Activated CD8-positive, alpha-beta memory T cell treated with anti-CD3 and anti-CD28 coated beads, Interleukin-2, amount 10 ng/mL, durations not matched to agents 7 days and 5 days (primary cell): ENCODE data around the gene ADGRV1. TPM values are rescaled to one million over a fixed set of nuclear protein-coding genes. Genes with fewer than 3 reads are reported as not detected.

Experiments
- ATAC-seq: fragments of 150-1000 bp; cut with Tn5 transposase; one replicate; pipeline ENCODE4 v1.10.0; 2021; ENCODE audit warnings: moderate library complexity
- CTCF ChIA-PET: fragments of 350-600 bp; sonication (Branson Sonifier 250); formaldehyde crosslinking; loops from one replicate; lab custom pipeline; 2021; ENCODE audit warnings: antibody characterized with exemption; lab: Charles Lee
- DNase-seq: peaks from one replicate; pipeline ENCODE4 v3.0.0-alpha.2; 2020
- H3K27ac Mint-ChIP-seq: one replicate; pipeline ENCODE4 v1.8.0; 2021; ENCODE audit warnings: mild to moderate bottlenecking, mixed read lengths
- H3K27me3 Mint-ChIP-seq: one replicate; pipeline ENCODE4 v1.8.0; 2021; ENCODE audit warnings: mixed read lengths
- H3K36me3 Mint-ChIP-seq: one replicate; pipeline ENCODE4 v1.8.0; 2021; ENCODE audit warnings: mild to moderate bottlenecking, mixed read lengths
- H3K4me1 Mint-ChIP-seq: one replicate; pipeline ENCODE4 v1.8.0; 2021; ENCODE audit warnings: mixed read lengths
- H3K4me3 Mint-ChIP-seq: one replicate; pipeline ENCODE4 v1.8.0; 2021; ENCODE audit warnings: mild to moderate bottlenecking, moderate library complexity, mixed read lengths
- H3K9me3 Mint-ChIP-seq: one replicate; pipeline ENCODE4 v1.8.0; 2022; ENCODE audit warnings: low read depth, mixed read lengths
- total RNA-seq, 2 experiments: library from RNA; stranded (reverse); gene quantifications; one replicate each; pipeline ENCODE4 v1.2.3, GENCODE V29; 2021

Gene ADGRV1
- total RNA-seq, 2 experiments from 2014 or later: 0.18 TPM; not detected in 1

DNA sequence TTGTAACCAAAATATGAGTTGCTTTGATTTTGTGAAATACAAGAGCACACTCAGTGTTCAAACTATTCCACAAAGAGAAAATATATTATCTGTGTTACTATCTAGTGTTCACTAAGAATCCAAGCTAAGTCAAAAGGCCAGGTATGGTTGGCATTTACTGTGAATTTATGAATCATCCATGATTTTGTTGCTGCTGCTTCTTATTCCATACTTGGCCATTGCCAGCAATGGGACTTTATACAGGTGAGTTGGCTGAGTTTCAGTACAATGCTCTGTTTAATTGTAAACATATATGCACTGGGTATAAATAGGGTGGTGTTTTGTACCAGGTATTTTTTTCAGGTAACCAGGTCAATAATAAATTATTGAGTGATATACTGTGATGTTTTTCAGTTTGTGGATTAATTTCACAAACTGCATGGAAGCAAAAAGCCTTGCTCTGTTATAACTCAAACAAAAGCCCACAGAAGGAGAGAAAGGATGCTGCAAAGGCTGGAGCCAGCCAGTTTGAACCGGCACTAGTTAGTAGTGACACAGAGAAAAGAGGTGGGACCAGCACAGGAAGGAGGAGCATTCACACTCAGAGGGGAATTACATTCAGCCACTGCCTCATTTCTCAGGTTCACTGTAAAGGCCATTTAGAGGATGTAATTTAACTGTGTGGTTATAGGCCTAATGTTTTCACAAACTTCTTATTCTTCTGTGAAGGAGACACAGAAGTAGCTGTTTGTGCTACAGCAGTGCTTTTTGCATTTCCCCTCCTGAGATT is 381.8 kb downstream of the ADGRV1 start:
- no peaks in the 10 kb centered on the region for H3K9me3 Mint-ChIP-seq
- H3K4me3 Mint-ChIP-seq: no peak overlapping the region
- H3K27ac Mint-ChIP-seq: no peak overlapping the region
- ATAC-seq (peak; percentile 97), DNase-seq (peak; percentile 72)
- H3K27me3 Mint-ChIP-seq: no peaks in the 10 kb centered on the region
- CTCF ChIA-PET: interaction anchor here (4.0 kb wide), 1 partner anchor 9 kb away, joined by 17 read pairs; no protein-coding TSS in a partner anchor
- H3K4me1 Mint-ChIP-seq: peaks cover 12% of the 10 kb centered on the region
- H3K36me3 Mint-ChIP-seq: no peaks in the 10 kb centered on the region

DNA sequence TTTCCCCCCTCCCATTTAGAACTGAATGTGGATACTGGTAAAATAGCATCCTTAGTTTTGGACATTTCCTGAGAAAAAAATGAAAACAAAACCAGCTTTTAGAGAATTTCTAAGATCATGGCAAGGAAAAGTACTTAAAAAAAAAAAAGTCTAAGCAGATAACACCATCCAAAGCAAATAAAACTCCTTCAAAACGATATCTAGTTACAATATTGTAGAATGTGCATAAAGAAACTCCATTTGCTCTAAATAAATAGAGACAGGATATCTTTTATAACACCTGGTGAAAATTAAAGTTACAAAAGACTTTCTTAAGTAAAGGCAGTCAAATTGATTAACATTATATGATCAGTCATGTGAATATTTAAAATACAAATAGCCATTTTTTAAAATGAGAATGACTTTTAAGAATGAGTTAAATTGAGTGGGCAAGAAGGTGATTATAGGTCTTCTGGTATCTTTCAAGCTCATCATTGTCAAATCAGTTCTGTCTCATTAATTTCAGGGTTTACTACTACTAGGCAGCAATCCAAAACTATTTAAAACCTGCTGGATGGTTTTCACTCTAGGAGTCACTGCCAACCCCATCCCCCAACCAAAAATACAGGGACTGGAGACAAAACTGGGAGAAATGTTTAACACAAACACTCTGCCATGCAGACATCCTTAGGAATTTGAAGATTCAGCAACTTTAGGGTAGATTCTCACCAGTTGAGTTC is 382.6 kb downstream of the ADGRV1 start:
- DNase-seq (no peak), ATAC-seq (no peak)
- Mint-ChIP-seq H3K4me1 (peaks cover 12% of the 10 kb centered on the region), H3K4me3 (no peak overlapping the region), H3K27ac (no peak overlapping the region), H3K36me3 (no peaks in the 10 kb centered on the region), H3K9me3 (no peaks in the 10 kb centered on the region), H3K27me3 (no peaks in the 10 kb centered on the region)
- CTCF ChIA-PET: interaction anchor here (4.0 kb wide), 1 partner anchor 9 kb away, joined by 17 read pairs; no protein-coding TSS in a partner anchor

DNA sequence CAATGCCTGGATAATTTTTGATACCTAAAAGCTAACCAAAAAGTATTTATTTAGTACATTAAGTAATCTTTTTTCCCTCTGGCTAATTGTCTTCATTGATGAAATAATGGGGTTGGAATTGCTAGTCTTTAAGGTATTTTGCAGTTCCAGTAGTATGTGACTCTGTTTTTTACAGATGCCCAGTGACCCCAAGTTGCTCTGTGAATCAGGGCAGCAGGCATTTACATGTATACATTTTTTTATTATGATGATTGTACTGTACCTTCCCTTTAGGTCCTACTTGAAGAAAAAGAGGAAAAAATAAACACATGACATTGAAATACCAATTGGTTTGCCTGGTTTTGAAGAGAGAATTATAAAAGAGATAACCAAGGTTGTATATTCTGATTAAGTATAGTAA is 385.5 kb downstream of the ADGRV1 start:
- Mint-ChIP-seq H3K27ac (no peak overlapping the region), H3K36me3 (no peaks in the 10 kb centered on the region), H3K27me3 (peaks cover 6% of the 10 kb centered on the region), H3K4me3 (no peak overlapping the region), H3K9me3 (no peaks in the 10 kb centered on the region), H3K4me1 (peaks cover 12% of the 10 kb centered on the region)
- ATAC-seq (no peak), DNase-seq (no peak)
- CTCF ChIA-PET: interaction anchor here (4.0 kb wide), 1 partner anchor 12 kb away, joined by 17 read pairs; no protein-coding TSS in a partner anchor

DNA sequence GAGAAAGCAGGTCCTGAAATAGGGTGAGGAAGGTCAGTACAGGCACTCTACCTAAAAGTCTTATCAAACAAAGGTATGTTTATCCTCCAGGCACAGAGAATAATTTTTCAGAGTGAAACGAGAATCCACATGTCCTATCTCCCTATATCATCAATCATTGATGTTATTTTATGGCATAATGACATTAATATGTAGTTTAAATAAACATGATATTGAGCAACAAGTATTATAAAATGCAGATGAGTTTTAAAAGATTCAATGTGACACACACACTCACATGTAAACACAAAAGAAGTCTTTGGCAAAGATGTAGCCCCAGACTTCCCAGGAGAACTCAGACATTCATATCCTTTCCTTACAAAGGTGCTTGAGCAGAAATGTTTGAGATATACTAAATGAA is 389.1 kb downstream of the ADGRV1 start:
- Mint-ChIP-seq H3K4me1 (no peaks in the 10 kb centered on the region), H3K36me3 (no peaks in the 10 kb centered on the region), H3K27ac (no peak overlapping the region), H3K9me3 (no peaks in the 10 kb centered on the region), H3K4me3 (no peak overlapping the region), H3K27me3 (peaks cover 18% of the 10 kb centered on the region)
- ATAC-seq: no peak
- CTCF ChIA-PET: no interaction called here
- no peak for DNase-seq

DNA sequence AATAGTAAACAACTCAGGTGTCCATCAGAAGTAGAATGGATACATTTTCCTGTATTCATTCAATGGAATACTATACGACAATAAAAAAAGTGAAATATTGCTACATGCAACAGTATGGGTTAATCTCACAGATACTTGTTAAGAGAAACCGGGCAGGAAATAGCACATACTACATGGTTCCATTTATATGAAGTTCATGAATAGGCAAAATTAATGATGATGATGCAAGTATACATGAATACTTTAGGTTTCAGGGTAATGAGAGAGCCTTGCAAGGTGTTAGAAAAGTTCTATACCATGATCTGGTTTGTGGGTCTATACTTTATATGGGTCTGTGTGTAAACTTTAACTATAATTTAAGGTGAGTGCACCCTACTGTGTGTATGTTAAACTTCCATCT is 390.4 kb downstream of the ADGRV1 start:
- no peaks in the 10 kb centered on the region for H3K9me3 Mint-ChIP-seq
- H3K27me3 Mint-ChIP-seq: peaks cover 22% of the 10 kb centered on the region
- H3K4me3 Mint-ChIP-seq: no peak overlapping the region
- ATAC-seq (no peak), DNase-seq (no peak)
- H3K4me1 Mint-ChIP-seq: no peaks in the 10 kb centered on the region
- H3K36me3 Mint-ChIP-seq: no peaks in the 10 kb centered on the region
- CTCF ChIA-PET: interaction anchor here (1.0 kb wide), 1 partner anchor 17 kb away, joined by 3 read pairs; no protein-coding TSS in a partner anchor
- H3K27ac Mint-ChIP-seq: no peak overlapping the region

DNA sequence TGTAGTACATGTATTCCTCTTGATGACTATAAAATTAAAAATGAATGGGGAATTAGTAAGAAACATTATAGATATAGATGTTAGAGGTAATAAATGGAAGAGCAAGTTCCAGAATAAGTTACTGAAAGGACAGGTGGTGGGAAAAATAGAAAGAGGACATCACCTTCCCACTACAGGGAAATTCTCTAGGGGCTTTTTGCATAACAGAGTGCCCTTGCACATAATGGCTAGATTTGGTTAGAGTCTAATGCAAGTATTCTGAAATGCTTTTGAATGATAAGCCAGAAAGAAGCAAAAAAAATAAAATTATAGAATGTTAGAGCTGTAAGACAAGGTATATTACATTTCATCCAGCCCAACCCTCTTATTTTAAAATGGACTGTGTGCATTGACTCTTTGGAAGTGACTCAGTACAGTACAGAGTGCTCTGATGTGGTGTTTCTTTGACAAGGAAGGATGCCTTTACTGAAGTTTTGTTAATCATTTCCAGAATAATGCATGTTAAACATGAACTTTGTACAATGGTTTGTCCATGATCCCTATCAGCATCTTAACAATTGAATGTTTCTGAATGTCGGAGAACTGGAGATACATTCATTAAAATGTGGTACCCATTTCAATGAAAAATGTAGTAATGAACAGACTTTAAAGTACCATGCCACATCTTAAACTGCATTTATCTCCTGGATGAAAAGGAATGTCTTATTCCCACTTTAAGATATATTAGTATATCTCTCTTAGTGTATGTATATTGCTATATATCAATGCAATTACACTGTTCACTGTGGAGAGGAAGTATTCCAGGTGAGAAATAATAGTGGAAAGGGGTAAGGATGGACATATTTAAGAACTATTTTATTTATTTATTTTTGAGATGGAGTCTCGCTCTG is 391.1 kb downstream of the ADGRV1 start:
- no peaks in the 10 kb centered on the region for H3K36me3 Mint-ChIP-seq
- H3K4me3 Mint-ChIP-seq: no peak overlapping the region
- no peaks in the 10 kb centered on the region for H3K4me1 Mint-ChIP-seq
- no peak overlapping the region for H3K27ac Mint-ChIP-seq
- H3K27me3 Mint-ChIP-seq: peaks cover 22% of the 10 kb centered on the region
- H3K9me3 Mint-ChIP-seq: no peaks in the 10 kb centered on the region
- CTCF ChIA-PET: no interaction called here
- ATAC-seq: no peak
- DNase-seq: no peak

DNA sequence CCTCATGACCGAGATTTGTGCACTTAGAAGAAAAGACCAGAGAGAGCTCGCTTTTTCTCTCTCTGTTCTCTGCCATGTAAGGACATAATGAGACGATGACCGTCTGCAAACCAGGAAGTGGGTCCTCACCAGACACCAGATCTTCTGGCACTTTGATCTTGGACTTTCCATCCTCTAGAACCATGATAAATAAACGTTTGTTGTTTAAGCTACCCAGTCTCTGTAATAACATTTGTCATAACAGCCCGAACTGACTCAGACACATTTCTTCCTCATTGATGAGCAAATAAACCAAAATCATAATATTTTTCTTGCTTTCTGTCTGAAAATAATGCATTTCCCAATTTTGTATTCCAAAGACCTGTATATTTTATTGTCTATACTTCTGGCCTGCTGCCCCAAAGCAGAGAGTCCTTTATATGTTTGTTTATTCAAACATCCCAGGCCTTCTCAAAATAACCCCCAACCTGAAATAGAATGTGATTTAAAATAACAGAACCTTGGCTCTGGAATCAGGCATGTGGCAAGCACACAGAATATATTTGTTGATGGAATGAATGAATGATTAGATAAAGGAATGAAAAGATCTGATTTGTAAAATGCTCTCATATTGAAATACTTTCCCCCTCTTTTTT is 396.5 kb downstream of the ADGRV1 start:
- Mint-ChIP-seq H3K27me3 (peaks cover 18% of the 10 kb centered on the region), H3K4me3 (no peak overlapping the region), H3K36me3 (no peaks in the 10 kb centered on the region), H3K9me3 (no peaks in the 10 kb centered on the region), H3K4me1 (peaks cover 3% of the 10 kb centered on the region), H3K27ac (no peak overlapping the region)
- DNase-seq (no peak), ATAC-seq (no peak)
- CTCF ChIA-PET: no interaction called here

DNA sequence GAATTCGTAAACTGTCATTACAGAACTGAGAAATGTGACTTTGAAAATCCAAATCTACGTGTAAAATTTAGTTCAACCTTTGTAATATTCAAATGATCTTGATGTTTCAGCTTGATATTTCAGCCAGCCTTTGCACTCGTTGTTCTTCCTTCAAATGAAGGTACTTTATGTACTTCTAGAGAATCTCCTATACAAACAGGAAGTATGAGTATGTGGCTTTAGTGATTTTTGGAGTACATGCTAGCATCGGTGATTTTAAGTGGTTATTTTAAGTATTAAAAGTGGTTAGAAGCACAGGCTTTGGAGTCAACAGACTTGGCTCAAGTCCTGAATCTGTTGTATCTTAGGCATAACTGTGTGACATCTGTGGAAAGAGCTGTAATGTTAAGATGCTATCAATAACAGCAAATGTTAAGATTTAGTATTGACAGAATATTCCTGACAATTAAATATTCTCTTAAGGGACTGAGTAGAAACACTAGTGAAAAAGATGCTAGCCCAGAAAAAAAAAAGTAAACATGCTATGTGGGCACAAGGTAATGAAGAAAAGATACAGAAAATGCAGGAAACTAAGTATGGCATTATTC is 398.0 kb downstream of the ADGRV1 start:
- Mint-ChIP-seq H3K4me3 (no peak overlapping the region), H3K27ac (no peak overlapping the region), H3K27me3 (peaks cover 14% of the 10 kb centered on the region), H3K9me3 (no peaks in the 10 kb centered on the region), H3K4me1 (peaks cover 3% of the 10 kb centered on the region), H3K36me3 (no peaks in the 10 kb centered on the region)
- no peak for ATAC-seq
- DNase-seq: no peak
- CTCF ChIA-PET: no interaction called here

DNA sequence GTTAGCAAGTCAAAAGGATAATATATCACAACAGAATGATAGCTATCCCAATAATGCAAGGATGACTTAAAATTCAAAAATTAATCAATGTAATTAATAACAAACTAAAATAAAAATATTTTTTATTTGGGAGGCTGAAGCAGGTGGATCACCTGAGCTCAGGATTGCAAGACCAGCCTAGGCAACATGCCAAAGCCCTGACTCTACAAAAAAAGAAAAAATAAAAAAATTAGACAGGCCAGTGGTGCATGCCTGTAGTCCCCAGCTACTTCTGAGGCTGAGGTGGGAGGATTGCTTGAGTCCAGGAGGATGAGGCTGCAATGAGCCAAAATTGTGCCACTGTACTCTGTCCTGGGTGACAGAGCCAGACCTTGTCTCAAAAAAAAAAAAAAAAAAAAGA is 399.3 kb downstream of the ADGRV1 start:
- Mint-ChIP-seq H3K4me1 (peaks cover 3% of the 10 kb centered on the region), H3K36me3 (no peaks in the 10 kb centered on the region), H3K27ac (no peak overlapping the region), H3K9me3 (no peaks in the 10 kb centered on the region), H3K27me3 (peaks cover 10% of the 10 kb centered on the region), H3K4me3 (no peak overlapping the region)
- ATAC-seq (no peak), DNase-seq (no peak)
- CTCF ChIA-PET: no interaction called here

DNA sequence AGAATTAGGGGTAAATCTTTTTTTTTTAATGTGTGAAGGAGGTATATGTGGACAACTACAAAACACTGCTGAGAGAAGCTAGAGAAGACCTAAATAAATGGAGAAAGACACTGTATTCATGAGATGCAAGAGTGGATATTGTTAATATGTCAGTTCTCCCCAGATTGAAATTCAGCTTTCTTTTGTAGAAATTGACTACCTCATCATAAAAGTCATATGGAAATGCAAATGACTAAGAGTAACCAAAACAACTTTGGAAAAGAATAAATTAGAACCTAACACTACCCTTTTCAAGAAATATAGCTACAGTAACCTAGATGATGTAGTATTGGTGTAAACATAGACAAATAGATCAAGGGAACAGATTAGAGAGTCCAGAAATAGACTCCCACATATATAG is 400.7 kb downstream of the ADGRV1 start:
- no peaks in the 10 kb centered on the region for H3K36me3 Mint-ChIP-seq
- ATAC-seq: no peak
- H3K4me3 Mint-ChIP-seq: no peak overlapping the region
- H3K27ac Mint-ChIP-seq: no peak overlapping the region
- H3K27me3 Mint-ChIP-seq: peaks cover 8% of the 10 kb centered on the region
- CTCF ChIA-PET: no interaction called here
- DNase-seq: no peak
- H3K9me3 Mint-ChIP-seq: no peaks in the 10 kb centered on the region
- peaks cover 3% of the 10 kb centered on the region for H3K4me1 Mint-ChIP-seq

DNA sequence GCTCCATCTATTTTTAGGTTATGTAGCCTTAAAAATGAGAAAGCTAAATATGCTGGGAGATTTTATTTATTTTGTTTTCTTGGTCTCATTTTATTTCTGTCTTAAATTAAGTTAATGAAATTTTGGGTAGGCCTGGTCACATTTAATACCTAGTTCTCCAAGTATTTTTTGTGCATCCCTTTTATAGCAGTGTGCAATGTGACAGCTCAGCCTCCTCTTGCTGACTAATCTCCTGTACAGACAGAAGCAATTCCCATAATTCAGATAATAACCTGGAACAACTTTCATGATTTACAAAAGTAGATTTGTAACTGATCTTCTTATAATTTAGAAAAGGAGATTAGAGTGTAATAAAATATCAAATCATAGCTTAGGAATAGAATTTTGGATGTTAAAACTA is 403.9 kb downstream of the ADGRV1 start:
- Mint-ChIP-seq H3K4me3 (no peak overlapping the region), H3K4me1 (no peaks in the 10 kb centered on the region), H3K36me3 (no peaks in the 10 kb centered on the region), H3K27ac (no peak overlapping the region), H3K9me3 (no peaks in the 10 kb centered on the region), H3K27me3 (peaks cover 10% of the 10 kb centered on the region)
- DNase-seq (no peak), ATAC-seq (no peak)
- CTCF ChIA-PET: interaction anchor here (1.0 kb wide), 1 partner anchor 244 kb away, joined by 3 read pairs; no protein-coding TSS in a partner anchor

DNA sequence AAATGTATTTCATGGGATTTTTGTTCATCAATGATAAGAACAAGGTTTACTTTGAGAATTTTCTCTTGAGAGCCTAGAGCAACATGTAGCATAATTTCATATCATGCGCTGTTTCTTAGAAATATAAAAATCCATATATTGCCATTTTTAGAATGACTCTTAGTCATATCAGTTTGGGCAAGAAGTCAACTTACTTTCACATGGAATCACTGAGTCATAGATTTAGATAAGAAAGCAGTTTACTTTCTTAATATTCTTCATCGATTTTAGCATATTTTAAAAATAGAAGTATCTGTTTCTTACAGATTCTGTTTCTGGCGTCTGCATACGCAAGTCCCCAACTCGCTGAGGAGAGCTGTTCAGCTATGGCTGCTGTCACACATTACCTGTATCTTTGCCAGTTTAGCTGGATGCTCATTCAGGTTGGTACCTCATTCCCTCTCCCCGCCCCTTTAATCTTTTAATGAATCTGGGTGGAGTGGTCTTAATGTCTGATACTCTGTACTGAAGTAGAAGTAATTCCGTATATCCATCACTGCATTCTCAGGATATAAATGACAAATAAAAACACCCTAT is 406.6 kb downstream of the ADGRV1 start:
- CTCF ChIA-PET: no interaction called here
- DNase-seq (no peak), ATAC-seq (no peak)
- peaks cover 12% of the 10 kb centered on the region for H3K27me3 Mint-ChIP-seq
- no peaks in the 10 kb centered on the region for H3K9me3 Mint-ChIP-seq
- no peak overlapping the region for H3K27ac Mint-ChIP-seq
- H3K36me3 Mint-ChIP-seq: no peaks in the 10 kb centered on the region
- H3K4me1 Mint-ChIP-seq: no peaks in the 10 kb centered on the region
- H3K4me3 Mint-ChIP-seq: no peak overlapping the region
